ENCODE results near the gene USH2A. TPM values are rescaled to one million over a fixed set of nuclear protein-coding genes. Genes with fewer than 3 reads are reported as not detected.

Gene USH2A
- total RNA-seq, 1 donor from 2014 or later, result not detected

DNA sequence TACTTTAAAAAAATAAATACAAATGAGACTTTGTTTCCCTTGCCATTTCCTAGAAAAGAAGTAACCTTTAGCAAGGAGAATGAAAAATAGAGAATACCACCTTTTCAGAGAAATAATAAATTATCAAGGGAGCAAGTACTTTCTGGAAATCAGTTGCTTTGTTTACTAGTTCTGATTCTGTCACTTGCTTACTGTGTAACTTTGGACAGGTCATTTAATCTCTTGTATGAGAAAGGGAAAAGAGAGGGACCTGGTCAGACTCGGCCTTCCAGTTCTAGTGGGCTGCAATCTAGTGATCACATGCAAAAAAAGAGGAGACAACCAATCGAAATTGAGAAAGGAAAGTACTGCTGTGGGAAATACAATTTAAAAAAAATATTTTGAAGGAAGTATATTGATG lies 822.0 kb downstream of the USH2A start:
- no peak for DNase-seq (ENCODE audit: low spot score in 2 of 2)
- no peak overlapping the region for H3K4me3 ChIP-seq
- no peaks in the 10 kb centered on the region for H3K27me3 ChIP-seq
- H3K4me1 ChIP-seq, result peaks cover 0 to 3% of the 10 kb centered on the region in 2 donors
- peaks cover 4 to 35% of the 10 kb centered on the region in 2 donors for H3K36me3 ChIP-seq
- H3K27ac ChIP-seq, result no peak overlapping the region
- TF ChIP-seq CTCF (IDR thresholded peaks at IDR 0.05), result no peak
- intact Hi-C loops (cut with DNase I), result no loop called here
- no peaks in the 10 kb centered on the region for H3K9me3 ChIP-seq

DNA sequence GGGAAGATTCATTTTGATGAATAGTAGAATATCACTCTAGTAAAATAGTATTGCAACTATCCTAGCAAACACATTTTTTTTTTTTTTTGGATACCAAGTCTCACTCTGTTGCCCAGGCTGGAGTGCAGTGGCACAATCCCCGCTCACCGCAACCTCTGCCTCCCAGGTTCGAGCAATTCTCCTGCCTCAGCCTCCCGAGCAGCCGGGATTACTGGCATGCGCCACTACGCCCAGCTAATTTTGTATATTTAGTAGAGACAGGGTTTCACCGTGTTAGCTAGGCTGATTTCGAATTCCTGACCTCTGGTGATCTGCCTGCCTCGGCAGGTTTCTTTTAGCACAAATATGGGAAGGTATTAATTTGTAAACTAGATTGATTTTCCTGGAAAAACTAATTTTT lies 822.4 kb downstream of the USH2A start:
- no peaks in the 10 kb centered on the region for H3K9me3 ChIP-seq
- peaks cover 4 to 37% of the 10 kb centered on the region in 2 donors for H3K36me3 ChIP-seq
- no peak overlapping the region for H3K4me3 ChIP-seq
- peaks cover 0 to 3% of the 10 kb centered on the region in 2 donors for H3K4me1 ChIP-seq
- no peak overlapping the region for H3K27ac ChIP-seq
- TF ChIP-seq CTCF (IDR thresholded peaks at IDR 0.05), result no peak
- intact Hi-C loops (cut with DNase I), result no loop called here
- DNase-seq (ENCODE audit: low spot score in 2 of 2), result no peak
- H3K27me3 ChIP-seq, result no peaks in the 10 kb centered on the region

- no peaks in the 10 kb centered on the region for H3K9me3 ChIP-seq
- intact Hi-C loops (cut with DNase I), result no loop called here
- no peak for DNase-seq (ENCODE audit: low spot score in 2 of 2)
- H3K27me3 ChIP-seq, result no peaks in the 10 kb centered on the region
- no peak overlapping the region for H3K4me3 ChIP-seq
- H3K36me3 ChIP-seq, result peaks cover 4 to 37% of the 10 kb centered on the region in 2 donors
- H3K27ac ChIP-seq, result no peak overlapping the region
- peaks cover 0 to 3% of the 10 kb centered on the region in 2 donors for H3K4me1 ChIP-seq
- TF ChIP-seq CTCF (IDR thresholded peaks at IDR 0.05), result no peak
Observed at GRCh38 chr1:215600258-215600792, 822.9 kb downstream of the USH2A start.

DNA sequence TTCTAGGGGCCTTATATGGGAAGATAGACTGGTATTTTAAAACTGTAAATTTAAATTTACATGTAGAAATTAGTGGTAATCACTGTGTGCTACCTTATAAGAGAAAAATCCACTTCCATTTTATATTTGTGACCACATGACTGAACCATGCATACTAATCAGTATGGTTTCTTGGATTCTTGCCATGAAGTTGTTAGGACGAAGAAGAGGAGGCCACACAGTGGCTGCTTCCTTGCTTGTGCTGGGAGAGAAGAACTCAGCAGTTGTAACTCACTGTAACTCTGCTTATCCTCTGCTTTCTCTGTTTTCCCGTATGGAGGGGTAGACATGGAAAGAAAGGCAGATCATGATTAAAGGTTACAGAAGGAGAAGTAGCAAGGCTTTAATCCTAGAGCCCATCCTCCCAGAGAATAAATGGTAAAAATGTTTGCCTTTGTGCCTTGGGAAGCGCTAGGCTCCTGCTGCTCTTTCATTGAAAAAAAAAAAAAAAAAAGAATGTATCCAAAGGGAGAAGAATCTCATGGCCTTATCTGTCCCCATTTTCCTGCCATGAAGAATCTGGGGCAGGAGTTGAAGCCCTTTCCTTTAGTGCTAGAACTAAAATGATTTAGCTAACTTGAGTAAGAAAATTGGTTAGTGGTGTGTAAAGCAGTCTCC lies 823.7 kb downstream of the USH2A start:
- peaks cover 4 to 37% of the 10 kb centered on the region in 2 donors for H3K36me3 ChIP-seq
- intact Hi-C loops (cut with DNase I), result no loop called here
- H3K9me3 ChIP-seq, result no peaks in the 10 kb centered on the region
- no peak for TF ChIP-seq CTCF (IDR thresholded peaks at IDR 0.05)
- no peak overlapping the region for H3K27ac ChIP-seq
- no peaks in the 10 kb centered on the region for H3K27me3 ChIP-seq
- no peak overlapping the region for H3K4me3 ChIP-seq
- DNase-seq (ENCODE audit: low spot score in 2 of 2), result no peak
- H3K4me1 ChIP-seq, result peaks cover 0 to 6% of the 10 kb centered on the region in 2 donors

GRCh38 chr1:215597961-215598360 lies 825.3 kb downstream of the USH2A start:
- Histone ChIP-seq H3K9me3 (no peaks in the 10 kb centered on the region), H3K27me3 (no peaks in the 10 kb centered on the region), H3K4me1 (peaks cover 0 to 12% of the 10 kb centered on the region in 2 donors), H3K4me3 (no peak overlapping the region), H3K36me3 (peaks cover 0 to 37% of the 10 kb centered on the region in 2 donors), H3K27ac (no peak overlapping the region)
- intact Hi-C loops (cut with DNase I), result no loop called here
- TF ChIP-seq CTCF (IDR thresholded peaks at IDR 0.05), result no peak
- no peak for DNase-seq (ENCODE audit: low spot score in 2 of 2)

Measured in ascending aorta (tissue), 2 donors.